ENCODE measurements around the gene ACADVL.
"Not testable (repeated sequence)": the region's sequence is repeated elsewhere in the genome, so short reads cannot be mapped to it uniquely, and the experiment has no call there.

Gene ACADVL

GRCh38 chr17:7235693-7236665 is 16.2 kb downstream of the ACADVL start:
- no peak for DNase-seq (ENCODE audit: low spot score)

GRCh38 chr17:7236808-7237207 is 17.1 kb downstream of the ACADVL start:
- no peak for DNase-seq (ENCODE audit: low spot score)

GRCh38 chr17:7237266-7237760 is 17.6 kb downstream of the ACADVL start:
- DNase-seq (ENCODE audit: low spot score), result no peak

- no peak for DNase-seq (ENCODE audit: low spot score)
These were observed 18.2 kb downstream of the ACADVL start for GRCh38 chr17:7237761-7238419.

- no peak for DNase-seq (ENCODE audit: low spot score)
These were observed 18.8 kb downstream of the ACADVL start for GRCh38 chr17:7238420-7239090.

- DNase-seq (ENCODE audit: low spot score), result peak; percentile 100
These were observed 19.6 kb downstream of the ACADVL start, which contains the start of gene PHF23 for GRCh38 chr17:7239091-7240027. TSS of gene PHF23 (minus strand) at chr17:7239457. CDS start at chr17:7239279, 178 bp downstream.

GRCh38 chr17:7240375-7240774 is 20.6 kb downstream of the ACADVL start:
- DNase-seq (ENCODE audit: low spot score), result no peak

DNA sequence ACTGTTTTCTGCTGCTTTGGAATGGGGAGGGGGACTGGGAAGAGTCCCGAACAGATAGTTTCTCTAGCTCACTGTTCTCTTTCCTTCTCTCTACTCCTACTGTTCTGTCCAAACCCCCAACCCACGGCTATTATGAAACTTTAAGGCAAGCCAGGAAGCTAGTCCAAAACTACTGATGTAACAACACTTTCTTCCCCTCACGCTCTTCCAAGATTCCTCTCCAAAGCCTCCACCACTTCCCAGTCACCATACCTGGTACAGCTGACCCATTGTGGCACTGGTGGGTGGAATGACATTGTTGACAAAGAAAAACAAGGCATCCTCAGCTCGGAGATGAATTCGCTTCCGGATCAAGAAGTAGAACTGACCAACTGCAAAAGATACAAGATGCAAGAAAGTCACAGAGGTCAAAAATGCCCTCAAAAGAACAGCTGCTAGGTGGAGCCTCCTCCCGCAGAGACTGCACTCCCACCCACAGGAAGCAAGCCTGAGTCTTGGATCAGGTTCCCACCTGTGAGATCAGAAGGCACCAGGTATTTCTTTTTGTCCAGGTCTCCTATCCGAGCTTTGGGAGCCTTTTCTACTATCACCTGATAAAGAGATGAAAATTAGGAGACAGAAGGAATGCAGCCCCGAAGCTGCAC is 21.5 kb downstream of the ACADVL start:
- no peak for DNase-seq (ENCODE audit: low spot score)

DNA sequence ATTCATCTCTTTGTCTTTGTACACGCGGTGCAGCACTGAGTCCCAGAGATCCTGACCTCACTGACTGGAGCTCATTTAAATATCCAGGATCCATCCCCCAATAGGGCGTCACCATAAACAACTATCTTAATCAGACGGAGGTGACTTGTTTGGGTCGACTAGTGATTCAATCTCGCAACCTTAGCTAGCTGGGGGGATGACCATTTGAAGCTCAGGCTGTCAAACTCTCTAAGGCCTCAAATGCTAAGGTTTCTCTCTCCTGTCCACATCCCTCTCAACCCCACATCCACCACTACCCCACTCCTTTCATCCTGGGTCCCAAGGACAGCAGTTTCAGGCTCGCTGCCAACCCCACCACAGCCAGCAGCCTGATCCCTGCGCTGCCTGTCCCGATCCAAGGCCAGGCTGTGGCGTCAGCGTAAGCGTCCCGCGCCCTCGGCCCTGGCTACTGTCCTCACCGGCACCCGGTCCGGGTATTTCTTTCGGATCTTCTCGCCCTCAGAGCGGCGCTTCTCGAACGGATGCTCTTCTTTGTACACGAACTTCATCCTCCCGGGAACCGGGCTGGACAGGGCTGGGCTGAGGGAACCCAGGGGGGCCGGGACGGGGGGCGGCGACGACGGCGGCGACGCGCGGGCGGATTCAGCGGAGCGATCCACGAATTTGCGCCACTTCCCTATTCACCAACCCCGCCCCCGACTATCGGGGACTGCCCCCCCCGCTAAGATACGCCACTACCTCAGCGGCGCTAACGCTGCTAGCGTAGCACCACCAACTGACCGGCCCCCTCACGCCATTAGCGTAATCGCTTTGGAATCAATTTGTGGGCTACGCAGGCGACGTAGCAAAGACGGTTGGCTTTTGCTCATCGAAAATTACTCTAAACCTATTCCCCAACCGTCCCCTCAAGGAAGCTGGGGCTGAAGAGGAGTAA is 22.3 kb downstream of the ACADVL start, which contains the start of gene GABARAP:
Gene GABARAP, minus strand, starts transcription at position 667 of the 934 bp plus-strand sequence. Its CDS starts 119 bp downstream, at position 548.
- DNase-seq (ENCODE audit: low spot score), result peak; percentile 83

- DNase-seq (ENCODE audit: low spot score), result no peak
These were observed 23.1 kb downstream of the ACADVL start for GRCh38 chr17:7242717-7243452.

DNA sequence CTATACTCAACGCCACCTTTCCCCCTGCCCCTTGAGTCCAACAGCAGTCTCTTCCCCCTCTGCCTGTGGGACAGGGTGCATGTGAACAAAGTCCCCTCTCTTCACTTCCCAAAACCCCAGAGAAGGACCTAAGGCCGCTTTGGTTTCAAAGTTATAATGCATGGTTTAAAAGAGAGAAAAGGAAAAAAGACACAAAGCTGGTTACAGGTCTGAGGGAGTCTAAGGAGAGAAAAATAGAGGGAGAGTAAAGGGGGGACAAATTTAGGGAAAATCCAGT is 23.7 kb downstream of the ACADVL start:
- DNase-seq (ENCODE audit: low spot score), result no peak

DNA sequence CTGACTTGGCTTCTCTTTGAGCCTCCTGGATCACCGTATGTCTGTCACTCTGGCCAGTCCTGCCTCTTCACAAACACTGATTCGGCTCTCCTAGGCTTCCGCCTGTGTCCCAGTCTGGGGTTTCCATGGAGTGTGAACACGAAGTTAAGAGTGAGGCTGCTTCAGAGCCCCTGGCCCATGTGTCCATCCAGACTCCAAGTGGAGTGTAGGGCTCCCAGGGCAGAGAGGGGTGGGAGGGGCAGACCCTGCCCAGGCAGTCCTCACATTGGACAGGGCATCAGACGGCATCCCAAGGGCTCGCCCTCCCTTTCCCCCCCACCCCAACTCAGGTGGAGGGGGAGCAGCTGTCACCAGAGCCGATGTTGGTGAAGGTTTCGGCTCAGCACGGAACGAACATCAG is 24.1 kb downstream of the ACADVL start:
- DNase-seq (ENCODE audit: low spot score), result not testable (repeated sequence)

GRCh38 chr17:7246779-7247178 is 27.0 kb downstream of the ACADVL start:
- DNase-seq (ENCODE audit: low spot score), result no peak

DNA sequence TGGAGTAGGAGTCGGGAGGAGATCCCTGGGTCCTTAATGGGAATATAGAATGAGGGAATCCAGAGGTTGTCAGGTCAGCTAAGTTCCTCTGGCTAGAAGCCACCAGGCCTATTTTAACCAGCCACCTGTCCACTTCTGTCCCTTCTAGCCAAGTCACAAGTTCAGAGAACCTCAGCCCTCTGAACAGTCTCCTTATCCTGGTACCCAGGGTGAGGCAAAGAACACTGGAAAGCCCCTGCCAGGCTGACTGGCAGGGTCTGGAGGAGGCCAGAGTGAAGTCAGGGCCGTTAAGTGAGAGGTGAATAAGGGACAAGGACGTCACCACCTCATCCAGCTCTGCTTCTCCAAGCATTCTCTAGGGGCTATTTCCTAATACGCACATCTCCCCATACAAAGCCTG is 29.1 kb downstream of the ACADVL start:
- no peak for DNase-seq (ENCODE audit: low spot score)

GRCh38 chr17:7249214-7249613 is 29.5 kb downstream of the ACADVL start:
- no peak for DNase-seq (ENCODE audit: low spot score)

- no peak for DNase-seq (ENCODE audit: low spot score)
These were observed 30.1 kb downstream of the ACADVL start for GRCh38 chr17:7249830-7250229.

GRCh38 chr17:7250695-7251627 is 31.2 kb downstream of the ACADVL start:
- no peak for DNase-seq (ENCODE audit: low spot score)

GRCh38 chr17:7251661-7252175 is 32.0 kb downstream of the ACADVL start, which contains the start of gene CTDNEP1:
TSS of gene CTDNEP1 (minus strand) at chr17:7251734. CDS start at chr17:7251296, 438 bp downstream.
- peak; percentile 100 for DNase-seq (ENCODE audit: low spot score)
